A673 (cell line): ENCODE measurements around the gene QRSL1. TPM values are rescaled to one million over a fixed set of nuclear protein-coding genes. Genes with fewer than 3 reads are reported as not detected.

ENCODE experiments used
- BruUV-seq: library from RNA; stranded (reverse); fragments of 400-500 nt; replicated peaks from 2 replicates; lab custom pipeline; 2021; lab: Mats Ljungman, UMichigan
- CTCF ChIA-PET: fragments of 300-600 bp; sonication (Branson Sonifier 250); formaldehyde crosslinking; loops from one replicate; lab custom pipeline; 2022; ENCODE audit warnings: antibody characterized with exemption; lab: Charles Lee
- POLR2A ChIA-PET: fragments of 300-600 bp; sonication (Branson Sonifier 250); formaldehyde crosslinking; loops from one replicate; lab custom pipeline; 2022; ENCODE audit warnings: antibody characterized with exemption; ENCODE audit not compliant: low non-redundant PET; lab: Charles Lee
- DNase-seq: peaks from one replicate; pipeline ENCODE4 v3.0.0-alpha.2; 2015; ENCODE audit warnings: low spot score
- H3K27ac ChIP-seq: fragments of 200-600 bp; sonication (generic); 2 replicates; pipeline ENCODE4 v1.5.1; 2016; ENCODE audit warnings: mixed run types, low read depth, mild to moderate bottlenecking, mixed read lengths, antibody characterized with exemption, low read length; ENCODE audit not compliant: poor library complexity, severe bottlenecking
- H3K27me3 ChIP-seq: fragments of 200-600 bp; sonication (generic); replicated peaks from 2 replicates; pipeline ENCODE4 v1.6.1; 2017; ENCODE audit warnings: mixed run types, low read depth, mild to moderate bottlenecking, mixed read lengths, antibody characterized with exemption, low read length; ENCODE audit not compliant: insufficient read depth, poor library complexity
- H3K36me3 ChIP-seq: fragments of 200-600 bp; sonication (generic); 2 replicates; pipeline ENCODE4 v1.6.1; 2016; ENCODE audit warnings: mixed run types, mild to moderate bottlenecking, mixed read lengths, antibody characterized with exemption, low read length; ENCODE audit not compliant: insufficient read depth, poor library complexity, severe bottlenecking
- H3K4me1 ChIP-seq: fragments of 200-600 bp; sonication (generic); 2 replicates; pipeline ENCODE4 v1.6.1; 2017; ENCODE audit warnings: mixed run types, mild to moderate bottlenecking, mixed read lengths, antibody characterized with exemption, low read length; ENCODE audit not compliant: insufficient read depth, poor library complexity, severe bottlenecking
- H3K4me3 ChIP-seq: fragments of 200-600 bp; sonication (generic); 2 replicates; pipeline ENCODE4 v1.5.1; 2016; ENCODE audit warnings: low read depth, mixed run types, mild to moderate bottlenecking, mixed read lengths, low read length; ENCODE audit not compliant: poor library complexity, severe bottlenecking
- H3K9me3 ChIP-seq: fragments of 200-600 bp; sonication (generic); 2 replicates; pipeline ENCODE4 v1.6.1; 2016; ENCODE audit warnings: mixed run types, low read depth, mild to moderate bottlenecking, mixed read lengths, antibody characterized with exemption, low read length; ENCODE audit not compliant: poor library complexity, severe bottlenecking
- CTCF ChIP-seq: fragments of 300-800, 200-600 bp; sonication (generic); conservative IDR thresholded peaks from 2 replicates; pipeline ENCODE4 v1.5.1; 2017; ENCODE audit warnings: low read depth, mild to moderate bottlenecking, antibody characterized with exemption, low read length, moderate library complexity, mixed read lengths
- EZH2 ChIP-seq: fragments of 200-600 bp; sonication (generic); IDR thresholded peaks from 2 replicates; pipeline ENCODE4 v1.6.1; 2017; ENCODE audit warnings: borderline replicate concordance, low read depth, mild to moderate bottlenecking, mixed read lengths, antibody characterized with exemption, low read length; ENCODE audit not compliant: poor library complexity, severe bottlenecking
- intact Hi-C: fragments of 100-400 bp; cut with micrococcal nuclease; formaldehyde crosslinking; loops from one replicate; pipeline ENCODE4 v1.10.0; 2022; ENCODE audit not compliant: unreplicated experiment
- total RNA-seq: library from RNA; stranded (reverse); gene quantifications from 2 replicates; pipeline ENCODE4 v1.2.3, GENCODE V29; 2021

QRSL1 gene
- total RNA-seq, 1 experiment from 2014 or later, result 20.4 TPM

GRCh38 chr6:106659859-106660258, 30.5 kb downstream of the QRSL1 start:
- no TSS peak for BruUV-seq
- Histone ChIP-seq H3K9me3 (peaks cover 15% of the 10 kb centered on the region), H3K36me3 (peaks cover 53% of the 10 kb centered on the region), H3K27me3 (no peaks in the 10 kb centered on the region), H3K27ac (no peak overlapping the region), H3K4me3 (no peak overlapping the region), H3K4me1 (peaks cover 14% of the 10 kb centered on the region)
- DNase-seq, result no peak
- TF ChIP-seq CTCF (no peak), EZH2 (no peak)
- ChIA-PET POLR2A (no interaction called here), CTCF (no interaction called here)
- intact Hi-C loops, result no loop called here

- Histone ChIP-seq H3K4me1 (no peaks in the 10 kb centered on the region), H3K36me3 (peaks cover 40% of the 10 kb centered on the region), H3K27ac (no peak overlapping the region), H3K27me3 (no peaks in the 10 kb centered on the region), H3K9me3 (peaks cover 15% of the 10 kb centered on the region), H3K4me3 (no peak overlapping the region)
- POLR2A ChIA-PET, result no interaction called here
- no peak for TF ChIP-seq EZH2
- TF ChIP-seq CTCF, result no peak
- DNase-seq, result no peak
- intact Hi-C loops, result no loop called here
- no TSS peak for BruUV-seq
- CTCF ChIA-PET, result no interaction called here
Observed at GRCh38 chr6:106662458-106662857, 33.1 kb downstream of the QRSL1 start.

- ChIA-PET POLR2A (no interaction called here), CTCF (no interaction called here)
- TF ChIP-seq EZH2, result no peak
- TF ChIP-seq CTCF, result no peak
- no peak for DNase-seq
- Histone ChIP-seq H3K36me3 (peaks cover 13% of the 10 kb centered on the region), H3K4me3 (no peak overlapping the region), H3K9me3 (no peaks in the 10 kb centered on the region), H3K4me1 (no peaks in the 10 kb centered on the region), H3K27ac (no peak overlapping the region), H3K27me3 (no peaks in the 10 kb centered on the region)
- BruUV-seq, result no TSS peak
- intact Hi-C loops, result no loop called here
Observed at GRCh38 chr6:106666282-106667021, 37.1 kb downstream of the QRSL1 start.
